ENCODE data around the gene POLR2C. TPM values are rescaled to one million over a fixed set of nuclear protein-coding genes. Genes with fewer than 3 reads are reported as not detected.

POLR2C gene
- 77.9 and 87.5 TPM in 2 replicates for total RNA-seq

DNA sequence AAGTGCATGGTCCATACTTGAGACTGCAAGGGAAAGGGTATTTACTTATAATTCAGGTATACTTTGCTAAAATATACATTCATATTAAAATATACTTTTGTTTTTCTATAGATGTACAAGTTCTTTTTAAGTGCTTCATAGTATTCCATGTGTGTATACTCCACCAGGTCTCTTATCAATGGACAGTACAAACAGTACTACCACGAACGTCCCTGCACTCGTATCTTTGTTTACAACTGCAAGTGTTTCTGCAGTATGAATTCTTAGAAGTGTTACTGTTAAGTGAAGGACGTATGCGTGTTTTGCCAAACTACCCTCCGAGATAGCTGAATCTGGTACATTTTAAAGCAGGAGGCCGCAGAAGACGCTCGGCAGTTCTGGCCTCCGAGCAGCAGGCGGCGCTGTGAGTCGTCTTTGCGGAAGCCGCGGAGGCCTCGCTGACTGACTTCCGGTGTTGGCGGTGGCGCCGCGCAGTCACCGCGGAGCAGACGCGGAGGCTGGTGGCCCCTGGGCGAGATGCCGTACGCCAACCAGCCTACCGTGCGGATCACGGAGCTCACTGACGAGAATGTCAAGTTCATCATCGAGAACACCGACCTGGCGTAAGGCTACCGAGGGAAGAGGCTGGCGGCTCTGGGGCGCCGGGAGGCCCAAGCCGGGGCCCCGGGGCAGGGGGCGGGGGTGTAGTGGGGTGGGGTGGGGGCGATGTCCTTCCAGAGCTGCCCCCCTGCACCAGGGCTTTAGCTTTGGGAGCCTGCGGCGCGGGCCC lies at the start of gene POLR2C:
POLR2C (plus strand) TSS at position 471 of the 769 bp plus-strand sequence; CDS start at position 517, 46 bp downstream.

DNA sequence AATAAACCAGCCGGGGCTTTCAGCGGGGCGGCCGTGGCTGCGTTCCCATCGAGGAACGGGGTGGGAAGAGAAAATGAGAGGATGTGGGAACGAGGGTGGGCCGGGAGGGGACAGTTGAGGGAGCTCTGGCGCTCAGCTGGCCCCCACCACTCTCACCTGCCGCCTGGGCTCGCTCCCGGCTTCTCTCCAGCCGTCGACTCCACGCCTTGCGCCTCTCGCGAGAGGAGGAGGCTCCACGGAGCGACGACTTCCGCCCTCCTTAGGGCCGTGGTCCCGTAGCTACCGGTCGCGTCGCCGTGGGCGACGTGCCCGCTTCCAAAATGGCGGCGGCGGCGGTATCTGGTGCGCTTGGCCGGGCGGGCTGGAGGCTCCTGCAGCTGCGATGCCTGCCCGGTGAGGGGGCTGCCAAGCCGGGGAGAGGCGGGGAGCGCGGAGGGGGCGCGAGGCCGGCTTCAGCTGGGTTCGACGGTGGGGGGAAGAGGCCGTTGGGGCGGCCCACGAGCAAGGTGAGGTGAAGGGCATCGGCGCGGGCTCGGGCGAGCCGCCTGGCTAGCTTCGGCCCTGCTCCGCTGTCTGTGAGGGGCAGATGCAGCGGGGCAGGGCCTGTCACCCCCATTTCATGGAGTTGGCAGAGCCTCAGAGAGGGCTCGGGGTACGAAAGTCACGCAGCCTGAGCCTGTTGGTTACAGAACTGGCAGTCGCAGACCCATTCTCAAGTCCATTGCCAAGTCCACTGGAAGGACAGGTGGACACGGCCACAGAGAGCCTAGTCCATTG lies 15.1 kb upstream of the POLR2C start, which contains the start of the genes CIAPIN1 and COQ9:
CIAPIN1 (minus strand) TSS at position 200 of the 777 bp plus-strand sequence. CDS start 6,457 bp downstream, outside the sequence.
COQ9 (plus strand) TSS at position 294 of the 777 bp plus-strand sequence; CDS start at position 321, 27 bp downstream.

DNA sequence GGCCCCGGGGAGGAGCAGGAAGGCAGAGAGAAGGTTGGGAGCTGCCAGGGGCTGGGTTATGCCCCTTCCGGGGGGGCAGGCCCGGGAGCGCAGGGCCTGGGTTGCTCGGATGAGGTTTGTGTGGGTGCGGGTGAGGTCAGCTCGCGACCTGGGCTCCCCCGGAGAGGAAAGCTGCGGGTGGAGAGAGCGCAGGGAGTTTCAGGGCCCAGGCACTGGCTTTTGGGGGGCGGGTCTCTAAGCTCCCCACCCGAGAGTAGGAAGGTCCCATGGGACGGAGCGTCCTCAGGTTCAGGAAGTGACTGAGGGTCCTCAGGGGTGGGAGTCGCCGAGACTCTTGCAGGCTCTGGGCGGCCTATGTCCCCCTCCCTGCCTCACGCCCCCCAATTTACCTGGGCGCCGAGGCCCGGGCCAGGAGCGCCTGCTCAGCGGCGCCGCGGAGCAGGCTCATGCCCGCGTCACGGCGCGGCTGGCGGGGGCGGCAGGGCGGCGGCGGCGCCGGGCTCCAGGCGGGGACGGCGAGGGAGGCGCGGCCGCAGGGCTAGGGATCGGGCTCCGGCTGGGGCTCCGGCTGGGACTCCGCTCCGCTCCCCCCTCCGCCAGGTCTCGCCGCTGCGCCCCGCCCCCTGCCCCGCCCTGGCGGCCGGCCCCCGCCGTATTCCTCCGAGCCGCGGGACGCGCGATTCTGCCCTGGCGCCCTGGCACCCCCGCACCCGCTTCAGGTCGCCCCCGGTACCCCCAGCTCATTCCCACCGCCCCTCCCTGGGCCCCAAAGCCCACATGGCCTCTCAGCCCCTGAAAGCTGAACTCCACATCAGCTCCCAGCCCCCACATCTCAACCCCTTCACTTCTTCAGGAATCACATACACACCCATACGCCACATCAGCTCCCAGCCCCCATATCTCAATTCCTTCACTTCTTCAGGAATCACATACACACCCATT lies 23.7 kb downstream of the POLR2C start, which contains the start of gene DOK4:
DOK4 (minus strand) TSS at position 578 of the 942 bp plus-strand sequence. CDS start 6,986 bp downstream, outside the sequence.

Other genes starting within 250 kb of the POLR2C start
- gene ARL2BP, start 217.4 kb upstream of the POLR2C start, total RNA-seq = 57.0 and 84.8 TPM in 2 replicates
- 0.17 and 2.1 TPM in 2 replicates for gene PLLP, start 178.0 kb upstream of the POLR2C start, total RNA-seq
- gene CCL22, start 103.9 kb upstream of the POLR2C start, total RNA-seq = not detected in 2 replicates
- 0.09 and 0.12 TPM in 2 replicates for gene CX3CL1, start 90.2 kb upstream of the POLR2C start, total RNA-seq
- not detected in 2 replicates for gene CCL17, start 57.9 kb upstream of the POLR2C start, total RNA-seq
- gene CIAPIN1, start 15.3 kb upstream of the POLR2C start, total RNA-seq = 27.2 and 30.0 TPM in 2 replicates
- gene COQ9, start 15.2 kb upstream of the POLR2C start, total RNA-seq = 24.5 and 27.1 TPM in 2 replicates
- gene DOK4, start 23.8 kb downstream of the POLR2C start, total RNA-seq = 32.8 and 62.4 TPM in 2 replicates
- 31.6 and 39.9 TPM in 2 replicates for gene CCDC102A, start 73.9 kb downstream of the POLR2C start, total RNA-seq
- not detected in 2 replicates for gene ADGRG5, start 80.0 kb downstream of the POLR2C start, total RNA-seq
- 0.68 and 2.3 TPM in 2 replicates for gene ADGRG1, start 166.0 kb downstream of the POLR2C start, total RNA-seq
- gene ADGRG3, start 205.6 kb downstream of the POLR2C start, total RNA-seq = not detected in 2 replicates
- gene DRC7, start 232.1 kb downstream of the POLR2C start, total RNA-seq = not detected in 2 replicates